K562 (cell line): ENCODE results near the gene KLK14. TPM values are rescaled to one million over a fixed set of nuclear protein-coding genes. Genes with fewer than 3 reads are reported as not detected.

Experiments
- polyA plus RNA-seq, 8 experiments: library from polyadenylated mRNA; depleted of rRNA in 4 of 8; stranded (reverse) in 5 of 8; unstranded in 3 of 8; fragments of >200 nt; fragmentation: Nextera tagmentation in 2 of 8; fragmentation: Illumina TruSeq in 1 of 8; extraction: Ambion mirVana in 2 of 8; extraction: Trizol in 1 of 8; gene quantifications; 2 replicates each; pipeline versions ENCODE4 v1.2.1 to v1.2.3, GENCODE V29; 2011 to 2014; ENCODE audit warnings: inconsistent platforms in 1 of 8, missing spikeins in 1 of 8
- total RNA-seq, 7 experiments: library from RNA; depleted of rRNA in 6 of 7; stranded (reverse); fragments of >200 nt in 6 of 7; fragmentation: Illumina TruSeq in 2 of 7; extraction: Trizol in 2 of 7; gene quantifications; 2 replicates each; pipeline versions ENCODE4 v1.2.1 to v1.2.3, GENCODE V29; 2011 to 2021; ENCODE audit warnings: low replicate concordance in 1 of 7
- TF ChIP-seq, protein P1 (sequence below), 2 experiments: fragments of 450-650 bp in 1 of 2; sonication (generic) in 1 of 2; formaldehyde crosslinking in 1 of 2; IDR thresholded peaks; 2 replicates each; pipeline versions ENCODE4 v1.7.1 to v1.9.0; 2016 to 2022; ENCODE audit warnings: inconsistent platforms in 1 of 2, mild to moderate bottlenecking in 1 of 2, missing genetic modification reagents in 1 of 2

The KLK14 gene
- total and polyA plus RNA-seq, 9 of the 15 experiments (the other 6 are each of a cell fraction or from before 2014, with no cell fraction given) = not detected

DNA sequence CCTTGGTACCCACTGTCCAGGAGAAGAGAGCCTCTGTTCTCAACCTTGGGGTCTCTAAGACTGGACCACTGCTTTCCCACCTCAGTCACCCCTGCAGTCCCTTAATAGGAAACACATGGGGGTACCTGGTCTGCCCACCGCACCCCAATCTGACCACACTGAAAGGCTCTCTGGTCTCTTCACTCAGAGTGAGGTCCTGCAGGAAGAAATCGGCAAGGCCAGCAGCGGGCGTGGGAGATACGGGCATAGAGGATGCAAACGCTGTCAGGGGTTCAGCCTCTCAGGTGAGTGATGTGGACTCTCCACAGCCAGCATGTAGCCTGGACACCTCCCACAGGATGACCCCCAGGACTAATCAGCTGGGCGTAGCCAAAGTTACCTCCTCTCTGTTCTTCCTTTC, 45.5 kb upstream of the KLK14 start (continued):
- TF ChIP-seq, protein P1, sequence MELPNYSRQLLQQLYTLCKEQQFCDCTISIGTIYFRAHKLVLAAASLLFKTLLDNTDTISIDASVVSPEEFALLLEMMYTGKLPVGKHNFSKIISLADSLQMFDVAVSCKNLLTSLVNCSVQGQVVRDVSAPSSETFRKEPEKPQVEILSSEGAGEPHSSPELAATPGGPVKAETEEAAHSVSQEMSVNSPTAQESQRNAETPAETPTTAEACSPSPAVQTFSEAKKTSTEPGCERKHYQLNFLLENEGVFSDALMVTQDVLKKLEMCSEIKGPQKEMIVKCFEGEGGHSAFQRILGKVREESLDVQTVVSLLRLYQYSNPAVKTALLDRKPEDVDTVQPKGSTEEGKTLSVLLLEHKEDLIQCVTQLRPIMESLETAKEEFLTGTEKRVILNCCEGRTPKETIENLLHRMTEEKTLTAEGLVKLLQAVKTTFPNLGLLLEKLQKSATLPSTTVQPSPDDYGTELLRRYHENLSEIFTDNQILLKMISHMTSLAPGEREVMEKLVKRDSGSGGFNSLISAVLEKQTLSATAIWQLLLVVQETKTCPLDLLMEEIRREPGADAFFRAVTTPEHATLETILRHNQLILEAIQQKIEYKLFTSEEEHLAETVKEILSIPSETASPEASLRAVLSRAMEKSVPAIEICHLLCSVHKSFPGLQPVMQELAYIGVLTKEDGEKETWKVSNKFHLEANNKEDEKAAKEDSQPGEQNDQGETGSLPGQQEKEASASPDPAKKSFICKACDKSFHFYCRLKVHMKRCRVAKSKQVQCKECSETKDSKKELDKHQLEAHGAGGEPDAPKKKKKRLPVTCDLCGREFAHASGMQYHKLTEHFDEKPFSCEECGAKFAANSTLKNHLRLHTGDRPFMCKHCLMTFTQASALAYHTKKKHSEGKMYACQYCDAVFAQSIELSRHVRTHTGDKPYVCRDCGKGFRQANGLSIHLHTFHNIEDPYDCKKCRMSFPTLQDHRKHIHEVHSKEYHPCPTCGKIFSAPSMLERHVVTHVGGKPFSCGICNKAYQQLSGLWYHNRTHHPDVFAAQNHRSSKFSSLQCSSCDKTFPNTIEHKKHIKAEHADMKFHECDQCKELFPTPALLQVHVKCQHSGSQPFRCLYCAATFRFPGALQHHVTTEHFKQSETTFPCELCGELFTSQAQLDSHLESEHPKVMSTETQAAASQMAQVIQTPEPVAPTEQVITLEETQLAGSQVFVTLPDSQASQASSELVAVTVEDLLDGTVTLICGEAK (IDR thresholded peaks at IDR 0.05) = no peak
- TF ChIP-seq, protein P1 (CRISPR knock-in tag; IDR thresholded peaks at IDR 0.05) = no peak
